ENCODE results near the gene OR10C1.

The OR10C1 gene

GRCh38 chr6:29439006-29439405 lies at the start of gene OR10C1:
Gene OR10C1 (plus strand): TSS chr6:29439306. CDS start chr6:29440016, 710 bp downstream.
- H3K4me3 ChIP-seq (ENCODE audit: low read length): no peak within 1 kb of the TSS
- TF ChIP-seq CTCF (conservative IDR thresholded peaks at IDR 0.05; ENCODE audit: low read depth, low read length): no peak
- no peak for DNase-seq (ENCODE audit: low read depth)

- no peak within 1 kb of the TSS for H3K4me3 ChIP-seq (ENCODE audit: low read length)
- no peak for TF ChIP-seq CTCF (conservative IDR thresholded peaks at IDR 0.05; ENCODE audit: low read depth, low read length)
- DNase-seq (ENCODE audit: low read depth): no peak
These were observed 43.8 kb upstream of the OR10C1 start, which contains the start of gene OR12D2 for GRCh38 chr6:29395331-29395730. Gene OR12D2 (plus strand): TSS chr6:29395631. CDS start chr6:29396700, 1,069 bp downstream.

GRCh38 chr6:29399525-29399924 lies 39.6 kb upstream of the OR10C1 start:
- no peak for TF ChIP-seq CTCF (conservative IDR thresholded peaks at IDR 0.05; ENCODE audit: low read depth, low read length)
- DNase-seq (ENCODE audit: low read depth): no peak
- H3K4me3 ChIP-seq (ENCODE audit: low read length): no peak overlapping the region

- no peak for DNase-seq (ENCODE audit: low read depth)
- no peak for TF ChIP-seq CTCF (conservative IDR thresholded peaks at IDR 0.05; ENCODE audit: low read depth, low read length)
- no peak overlapping the region for H3K4me3 ChIP-seq (ENCODE audit: low read length)
These were observed 35.3 kb upstream of the OR10C1 start for GRCh38 chr6:29403801-29404200.

GRCh38 chr6:29414588-29414987 lies 24.5 kb upstream of the OR10C1 start, which contains the start of gene OR12D1:
Gene OR12D1 (plus strand): TSS chr6:29414928.
- peak; percentile 37 for TF ChIP-seq CTCF (conservative IDR thresholded peaks at IDR 0.05; ENCODE audit: low read depth, low read length)
- H3K4me3 ChIP-seq (ENCODE audit: low read length): no peak within 1 kb of the TSS
- no peak for DNase-seq (ENCODE audit: low read depth)

GRCh38 chr6:29419516-29419915 lies 19.6 kb upstream of the OR10C1 start:
- no peak for TF ChIP-seq CTCF (conservative IDR thresholded peaks at IDR 0.05; ENCODE audit: low read depth, low read length)
- DNase-seq (ENCODE audit: low read depth): peak; percentile 12
- H3K4me3 ChIP-seq (ENCODE audit: low read length): no peak overlapping the region

- no peak for TF ChIP-seq CTCF (conservative IDR thresholded peaks at IDR 0.05; ENCODE audit: low read depth, low read length)
These were observed 14.9 kb upstream of the OR10C1 start for GRCh38 chr6:29424168-29424567.

More at GRCh38 chr6:29424168-29424567, 14.9 kb upstream of the OR10C1 start:
- no peak for DNase-seq (ENCODE audit: low read depth)
- H3K4me3 ChIP-seq (ENCODE audit: low read length): no peak overlapping the region

All from retinal pigment epithelial cell (primary cell).